GM10266 (cell line): ENCODE measurements around the gene ANKRD12.

Experiments
- DNase-seq: peaks from one replicate; pipeline ENCODE4 v3.0.0; 2012; ENCODE audit errors: extremely low spot score
- CTCF ChIP-seq: IDR thresholded peaks from 2 replicates; pipeline ENCODE4 v1.5.1; 2012; ENCODE audit warnings: mild to moderate bottlenecking, low read depth; ENCODE audit not compliant: control insufficient read depth, insufficient read depth; ENCODE audit errors: missing control alignments

The ANKRD12 gene

DNA sequence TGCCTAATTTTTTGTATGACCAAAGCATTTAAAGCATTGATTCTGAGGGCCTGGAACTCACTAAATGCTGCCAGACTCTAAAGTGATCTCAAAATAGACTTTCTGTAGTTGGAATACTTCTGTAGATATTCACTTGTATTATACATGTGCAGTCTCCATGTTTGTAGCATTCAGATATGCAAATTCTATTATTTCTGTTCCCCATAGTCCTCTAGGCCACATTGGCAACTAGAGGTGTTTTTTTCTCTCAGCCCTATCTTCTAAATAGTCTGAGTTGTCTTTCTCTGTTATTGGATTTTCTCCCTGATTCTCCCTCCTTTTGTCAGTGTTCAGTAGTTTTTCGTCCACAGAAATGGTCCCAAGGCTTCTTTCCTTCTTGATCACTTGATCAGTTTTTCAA is 38.5 kb downstream of the ANKRD12 start:
- TF ChIP-seq CTCF: no peak
- no peak for DNase-seq

GRCh38 chr18:9177031-9177430 is 40.5 kb downstream of the ANKRD12 start:
- no peak for TF ChIP-seq CTCF
- no peak for DNase-seq

- no peak for DNase-seq
- TF ChIP-seq CTCF: no peak
Measured at GRCh38 chr18:9177466-9177865, 40.9 kb downstream of the ANKRD12 start.

DNA sequence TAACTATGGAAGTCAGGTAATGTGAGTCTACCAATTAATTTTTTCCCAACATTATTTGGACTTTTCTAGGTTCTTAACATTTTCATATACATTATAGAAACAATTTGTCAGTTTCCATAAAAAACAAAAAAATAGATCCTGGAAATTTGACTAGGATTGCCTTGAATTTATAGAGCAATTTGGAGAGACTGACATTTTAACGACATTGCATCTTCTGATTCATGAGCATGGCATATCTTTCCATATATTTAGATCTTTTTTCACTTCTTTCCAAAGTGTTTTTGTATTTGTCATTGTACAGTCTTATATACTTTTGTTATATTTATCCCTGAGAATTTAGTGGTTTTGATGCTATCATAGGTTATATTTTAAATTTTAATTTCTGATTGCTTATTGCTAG is 42.0 kb downstream of the ANKRD12 start:
- DNase-seq: no peak
- no peak for TF ChIP-seq CTCF

- DNase-seq: no peak
Measured at GRCh38 chr18:9181275-9181674, 44.7 kb downstream of the ANKRD12 start.

GRCh38 chr18:9182852-9183399 is 46.3 kb downstream of the ANKRD12 start:
- TF ChIP-seq CTCF: no peak

More at GRCh38 chr18:9181275-9181674, 44.7 kb downstream of the ANKRD12 start:
- no peak for TF ChIP-seq CTCF

DNA sequence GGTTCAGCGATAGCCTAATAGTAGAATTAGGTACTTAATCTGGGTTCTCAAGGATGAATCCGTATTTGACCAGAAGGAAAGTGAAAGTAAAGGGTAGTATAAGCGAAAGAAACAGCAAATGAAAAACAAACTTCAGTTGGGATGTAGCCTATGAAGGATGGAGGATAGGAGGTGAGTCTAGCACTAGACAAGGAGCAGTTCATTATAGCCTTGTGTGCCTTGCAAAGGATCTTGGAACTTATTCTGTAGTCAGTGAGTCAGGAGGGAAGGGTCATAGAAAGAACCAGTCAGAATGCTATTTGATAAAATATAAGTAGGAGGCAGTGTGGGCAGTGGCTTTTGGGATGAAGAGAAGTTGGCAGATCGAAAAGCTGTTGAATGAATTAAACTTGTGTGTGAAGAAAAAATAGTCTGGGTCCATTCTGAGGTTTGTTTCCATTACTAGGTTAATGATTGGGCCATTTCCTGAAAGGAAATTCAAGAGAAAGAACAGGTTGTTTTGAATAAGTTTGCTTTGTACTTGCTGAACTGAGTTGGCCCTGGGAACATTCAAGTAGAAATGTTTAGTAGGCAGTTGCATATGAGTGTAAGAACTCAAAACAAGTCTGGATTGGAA is 48.5 kb downstream of the ANKRD12 start:
- DNase-seq: no peak
- TF ChIP-seq CTCF: no peak

More at GRCh38 chr18:9182852-9183399, 46.3 kb downstream of the ANKRD12 start:
- no peak for DNase-seq
